HG02759 (cell line): ENCODE data around the gene SLC25A52.
"Not testable (repeated sequence)": the region's sequence is repeated elsewhere in the genome, so short reads cannot be mapped to it uniquely, and the experiment has no call there.

ENCODE experiments used
- ATAC-seq: cut with Tn5 transposase; IDR thresholded peaks from one replicate; pipeline ENCODE4 v1.9.1; 2021; ENCODE audit warnings: mild to moderate bottlenecking, moderate library complexity; ENCODE audit not compliant: unreplicated experiment

Gene SLC25A52

GRCh38 chr18:31741097-31741735, 19.5 kb downstream of the SLC25A52 start:
- ATAC-seq = no peak

GRCh38 chr18:31740180-31740579, 20.5 kb downstream of the SLC25A52 start:
- ATAC-seq = no peak

- ATAC-seq = no peak
Observed at GRCh38 chr18:31739651-31740050, 21.0 kb downstream of the SLC25A52 start.

- ATAC-seq = no peak
Observed at GRCh38 chr18:31738460-31739407, 21.9 kb downstream of the SLC25A52 start.

- ATAC-seq = peak; percentile 87
Observed at GRCh38 chr18:31736630-31737029, 24.1 kb downstream of the SLC25A52 start.

GRCh38 chr18:31731628-31732027, 29.1 kb downstream of the SLC25A52 start:
- no peak for ATAC-seq

- ATAC-seq = not testable (repeated sequence)
Observed at GRCh38 chr18:31729196-31729595, 31.5 kb downstream of the SLC25A52 start.

- ATAC-seq = peak; percentile 61
Observed at GRCh38 chr18:31723990-31724711, 36.5 kb downstream of the SLC25A52 start.

- ATAC-seq = no peak
Observed at GRCh38 chr18:31723639-31723989, 37.1 kb downstream of the SLC25A52 start.

GRCh38 chr18:31722369-31722957, 38.2 kb downstream of the SLC25A52 start:
- ATAC-seq = peak; percentile 96

GRCh38 chr18:31721601-31722000, 39.1 kb downstream of the SLC25A52 start:
- no peak for ATAC-seq

GRCh38 chr18:31720867-31721266, 39.8 kb downstream of the SLC25A52 start:
- ATAC-seq = no peak

- no peak for ATAC-seq
Observed at GRCh38 chr18:31719363-31720006, 41.2 kb downstream of the SLC25A52 start.

- no peak for ATAC-seq
Observed at GRCh38 chr18:31718386-31718785, 42.3 kb downstream of the SLC25A52 start.

GRCh38 chr18:31716362-31716761, 44.3 kb downstream of the SLC25A52 start:
- ATAC-seq = peak; percentile 57

GRCh38 chr18:31711365-31712172, 49.1 kb downstream of the SLC25A52 start:
- no peak for ATAC-seq

GRCh38 chr18:31710826-31711225, 49.9 kb downstream of the SLC25A52 start:
- ATAC-seq = no peak
